WTC11 (cell line): Measurements from ENCODE around the gene ENPP7. TPM values are rescaled to one million over a fixed set of nuclear protein-coding genes. Genes with fewer than 3 reads are reported as not detected.

Experiments used
- ATAC-seq: fragments of 200-7000 bp; cut with Tn5 transposase; 2 replicates; pipeline ENCODE4 v1.10.0; 2021; ENCODE audit warnings: mild to moderate bottlenecking, moderate library complexity
- CTCF ChIA-PET: fragments of 300-600 bp; sonication (Branson Sonifier 250); formaldehyde crosslinking; loops from one replicate; lab custom pipeline; 2021; ENCODE audit warnings: antibody characterized with exemption; lab: Charles Lee
- POLR2A ChIA-PET: fragments of 350-600 bp; sonication (Branson Sonifier 250); formaldehyde crosslinking; loops from one replicate; lab custom pipeline; 2021; ENCODE audit warnings: antibody characterized with exemption; lab: Charles Lee
- DNase-seq: peaks from one replicate; pipeline ENCODE4 v3.0.0; 2021; ENCODE audit warnings: low spot score
- H3K27ac Mint-ChIP-seq: 2 replicates; pipeline ENCODE4 v1.8.0; 2021; ENCODE audit warnings: mixed read lengths
- H3K27me3 Mint-ChIP-seq: 2 replicates; pipeline ENCODE4 v1.8.0; 2021; ENCODE audit warnings: low read depth, mild to moderate bottlenecking, moderate library complexity, mixed read lengths
- H3K36me3 Mint-ChIP-seq: 2 replicates; pipeline ENCODE4 v1.8.0; 2021; ENCODE audit warnings: mixed read lengths
- H3K4me1 Mint-ChIP-seq: 2 replicates; pipeline ENCODE4 v1.8.0; 2022; ENCODE audit warnings: mixed read lengths
- H3K4me3 Mint-ChIP-seq: 2 replicates; pipeline ENCODE4 v1.8.0; 2021; ENCODE audit warnings: mild to moderate bottlenecking, moderate library complexity, mixed read lengths
- H3K9me3 Mint-ChIP-seq: 2 replicates; pipeline ENCODE4 v1.8.0; 2021; ENCODE audit warnings: mixed read lengths
- AR ChIP-seq: fragments of 250-450 bp; sonication (Bioruptor Pico); IDR thresholded peaks from 2 replicates; pipeline ENCODE4 v1.9.0; 2021; ENCODE audit warnings: mild to moderate bottlenecking
- ARID4B ChIP-seq: sonication (generic); formaldehyde crosslinking; IDR thresholded peaks from 2 replicates; pipeline ENCODE4 v1.8.0; 2023; ENCODE audit warnings: missing genetic modification reagents, mild to moderate bottlenecking, borderline replicate concordance
- CDX4 ChIP-seq: fragments of 250-450 bp; sonication (Bioruptor Pico); IDR thresholded peaks from 2 replicates; pipeline ENCODE4 v1.9.0; 2021; ENCODE audit warnings: moderate library complexity, mild to moderate bottlenecking, inconsistent platforms, borderline replicate concordance
- CREB1 ChIP-seq: sonication (generic); formaldehyde crosslinking; IDR thresholded peaks from 2 replicates; pipeline ENCODE4 v1.8.0; 2023; ENCODE audit warnings: mild to moderate bottlenecking, missing genetic modification reagents
- ETV6 ChIP-seq: sonication (generic); formaldehyde crosslinking; IDR thresholded peaks from 2 replicates; pipeline ENCODE4 v1.8.1; 2022; ENCODE audit warnings: mild to moderate bottlenecking, missing genetic modification reagents
- FOXK1 ChIP-seq: sonication (generic); formaldehyde crosslinking; IDR thresholded peaks from 2 replicates; pipeline ENCODE4 v1.8.0; 2022; ENCODE audit warnings: mild to moderate bottlenecking, moderate library complexity, missing genetic modification reagents
- HMGXB4 ChIP-seq: sonication (generic); formaldehyde crosslinking; IDR thresholded peaks from 2 replicates; pipeline ENCODE4 v1.8.1; 2023; ENCODE audit warnings: mild to moderate bottlenecking, moderate library complexity, missing genetic modification reagents
- MLX ChIP-seq: sonication (generic); formaldehyde crosslinking; IDR thresholded peaks from 2 replicates; pipeline ENCODE4 v1.8.1; 2023; ENCODE audit warnings: mild to moderate bottlenecking, missing genetic modification reagents, moderate library complexity
- NFATC4 ChIP-seq: fragments of 250-450 bp; sonication (Bioruptor Pico); IDR thresholded peaks from 2 replicates; pipeline ENCODE4 v1.9.0; 2021; ENCODE audit warnings: mild to moderate bottlenecking
- OVOL2 ChIP-seq: fragments of 250-450 bp; sonication (Bioruptor Pico); IDR thresholded peaks from 2 replicates; pipeline ENCODE4 v1.9.0; 2021; ENCODE audit warnings: mild to moderate bottlenecking, borderline replicate concordance
- TEAD1 ChIP-seq: sonication (generic); formaldehyde crosslinking; IDR thresholded peaks from 2 replicates; pipeline ENCODE4 v1.8.0; 2022; ENCODE audit warnings: mild to moderate bottlenecking, missing genetic modification reagents
- TEAD4 ChIP-seq: sonication (generic); formaldehyde crosslinking; IDR thresholded peaks from 2 replicates; pipeline ENCODE4 v1.8.0; 2022; ENCODE audit warnings: mild to moderate bottlenecking, missing genetic modification reagents
- ZBTB21 ChIP-seq: sonication (generic); formaldehyde crosslinking; IDR thresholded peaks from 2 replicates; pipeline ENCODE4 v1.8.1; 2023; ENCODE audit warnings: mild to moderate bottlenecking, missing genetic modification reagents, borderline replicate concordance
- ZNF121 ChIP-seq: sonication (generic); formaldehyde crosslinking; IDR thresholded peaks from 2 replicates; pipeline ENCODE4 v1.8.0; 2023; ENCODE audit warnings: missing genetic modification reagents
- ZNF317 ChIP-seq: sonication (generic); formaldehyde crosslinking; IDR thresholded peaks from 2 replicates; pipeline ENCODE4 v1.8.1; 2023; ENCODE audit warnings: low read depth, mild to moderate bottlenecking, moderate library complexity, missing genetic modification reagents, borderline replicate concordance
- ZNF416 ChIP-seq: fragments of 250-450 bp; sonication (Bioruptor Pico); IDR thresholded peaks from 2 replicates; pipeline ENCODE4 v1.9.0; 2021; ENCODE audit warnings: mild to moderate bottlenecking, inconsistent platforms
- ZNF512 ChIP-seq: sonication (generic); formaldehyde crosslinking; IDR thresholded peaks from 2 replicates; pipeline ENCODE4 v1.8.1; 2022; ENCODE audit warnings: missing genetic modification reagents, borderline replicate concordance
- ZNF532 ChIP-seq: fragments of 250-450 bp; sonication (Bioruptor Pico); IDR thresholded peaks from 2 replicates; pipeline ENCODE4 v1.9.0; 2021; ENCODE audit warnings: mild to moderate bottlenecking, borderline replicate concordance
- total RNA-seq: library from RNA; stranded (reverse); gene quantifications from 3 replicates; pipeline ENCODE4 v1.2.3, GENCODE V29; 2021

Gene ENPP7
- total RNA-seq, 1 experiment from 2014 or later = not detected

GRCh38 chr17:79684132-79684985, 46.4 kb upstream of the ENPP7 start:
- H3K36me3 Mint-ChIP-seq = no peaks in the 10 kb centered on the region
- POLR2A ChIA-PET = interaction anchor here (0.5 to 0.6 kb wide), 2 partner anchors 60 to 341 kb away, joined by 3 to 4 read pairs; no protein-coding TSS in a partner anchor
- no peak overlapping the region for H3K27ac Mint-ChIP-seq
- DNase-seq = no peak
- no peaks in the 10 kb centered on the region for H3K9me3 Mint-ChIP-seq
- H3K4me3 Mint-ChIP-seq = no peak overlapping the region
- peaks cover 4% of the 10 kb centered on the region; the same call in 1 of the 2 replicates for H3K27me3 Mint-ChIP-seq
- no peak for ATAC-seq
- H3K4me1 Mint-ChIP-seq = no peaks in the 10 kb centered on the region
- CTCF ChIA-PET = interaction anchor here (1.6 to 1.8 kb wide), 2 partner anchors 26 kb away, joined by 5 to 6 read pairs; no protein-coding TSS in a partner anchor
- TF ChIP-seq ZNF317 (CRISPR knock-in tag) (no peak), ZNF121 (CRISPR knock-in tag) (no peak), ZNF416 (CRISPR knock-in tag) (no peak), HMGXB4 (CRISPR knock-in tag) (no peak), OVOL2 (CRISPR knock-in tag) (no peak), ETV6 (CRISPR knock-in tag) (no peak), CDX4 (CRISPR knock-in tag) (no peak), CREB1 (CRISPR knock-in tag) (no peak), TEAD1 (CRISPR knock-in tag) (no peak), FOXK1 (CRISPR knock-in tag) (no peak), AR (CRISPR knock-in tag) (no peak), ZNF532 (no peak), MLX (CRISPR knock-in tag) (no peak), TEAD4 (CRISPR knock-in tag) (no peak), ARID4B (CRISPR knock-in tag) (no peak), ZNF512 (CRISPR knock-in tag) (no peak), NFATC4 (CRISPR knock-in tag) (no peak), ZBTB21 (CRISPR knock-in tag) (no peak)
